ENCODE results near the gene KLHL17. TPM values are rescaled to one million over a fixed set of nuclear protein-coding genes. Genes with fewer than 3 reads are reported as not detected.

KLHL17 gene
- polyA plus RNA-seq, 1 experiment, result 14.7 TPM

DNA sequence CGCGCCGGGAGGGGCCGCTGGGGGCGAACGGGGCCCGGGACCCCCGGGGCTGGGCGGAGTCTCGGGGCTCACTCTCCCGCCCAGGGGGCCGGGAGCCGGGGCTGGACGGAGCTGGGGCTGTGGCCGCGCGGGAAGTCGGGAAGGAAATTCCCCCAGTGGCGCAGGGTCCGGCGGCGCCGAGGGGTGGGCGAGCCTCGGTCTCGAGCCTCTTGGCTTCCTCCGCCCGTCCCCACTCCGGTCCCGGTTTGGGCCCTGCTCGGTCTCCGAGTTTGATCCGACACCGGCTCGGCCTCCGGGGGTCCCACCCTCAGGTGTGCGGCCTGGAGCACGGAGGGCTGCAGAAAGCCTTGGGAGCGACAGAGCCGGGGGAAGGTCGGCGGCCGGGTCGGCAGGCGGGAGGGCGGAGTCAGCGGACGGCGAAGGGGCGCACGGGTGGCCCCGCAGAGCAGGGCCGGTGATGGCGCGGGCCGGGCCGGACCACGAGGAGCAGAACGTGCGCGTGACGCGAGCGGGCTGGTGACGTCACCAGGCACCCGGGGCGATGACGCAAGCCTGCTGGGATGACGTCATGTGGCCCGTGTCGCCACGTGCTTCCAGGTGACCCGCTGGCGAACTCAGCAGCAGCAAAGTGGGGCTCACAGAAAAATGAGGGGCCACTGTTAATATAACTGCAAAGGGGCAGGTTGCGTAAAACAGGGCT, 40.1 kb downstream of the KLHL17 start:
- DNase-seq (ENCODE audit: low read depth), result no peak
- TF ChIP-seq, protein P1, sequence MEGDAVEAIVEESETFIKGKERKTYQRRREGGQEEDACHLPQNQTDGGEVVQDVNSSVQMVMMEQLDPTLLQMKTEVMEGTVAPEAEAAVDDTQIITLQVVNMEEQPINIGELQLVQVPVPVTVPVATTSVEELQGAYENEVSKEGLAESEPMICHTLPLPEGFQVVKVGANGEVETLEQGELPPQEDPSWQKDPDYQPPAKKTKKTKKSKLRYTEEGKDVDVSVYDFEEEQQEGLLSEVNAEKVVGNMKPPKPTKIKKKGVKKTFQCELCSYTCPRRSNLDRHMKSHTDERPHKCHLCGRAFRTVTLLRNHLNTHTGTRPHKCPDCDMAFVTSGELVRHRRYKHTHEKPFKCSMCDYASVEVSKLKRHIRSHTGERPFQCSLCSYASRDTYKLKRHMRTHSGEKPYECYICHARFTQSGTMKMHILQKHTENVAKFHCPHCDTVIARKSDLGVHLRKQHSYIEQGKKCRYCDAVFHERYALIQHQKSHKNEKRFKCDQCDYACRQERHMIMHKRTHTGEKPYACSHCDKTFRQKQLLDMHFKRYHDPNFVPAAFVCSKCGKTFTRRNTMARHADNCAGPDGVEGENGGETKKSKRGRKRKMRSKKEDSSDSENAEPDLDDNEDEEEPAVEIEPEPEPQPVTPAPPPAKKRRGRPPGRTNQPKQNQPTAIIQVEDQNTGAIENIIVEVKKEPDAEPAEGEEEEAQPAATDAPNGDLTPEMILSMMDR (IDR thresholded peaks at IDR 0.05; ENCODE audit: insufficient read depth, low read depth, low read length), result no peak
- CTCF ChIA-PET, result interaction anchor here (0.6 to 4.4 kb wide), 11 partner anchors 10 to 241 kb away, joined by 3 to 45 read pairs (median 4); partner anchors contain the start of gene PERM1
- POLR2A ChIA-PET, result interaction anchor here (0.6 kb wide), 1 partner anchor 19 kb away, joined by 3 read pairs; no protein-coding TSS in a partner anchor
- Histone ChIP-seq H3K27me3 (ENCODE audit: control insufficient read depth, insufficient read depth, low read length) (no peaks in the 10 kb centered on the region), H3K36me3 (ENCODE audit: control insufficient read depth, insufficient read depth, low read length) (no peaks in the 10 kb centered on the region; the same call in none of the 2 replicates), H3K4me3 (ENCODE audit: low read depth, low read length) (peak overlapping the region; percentile 85)

DNA sequence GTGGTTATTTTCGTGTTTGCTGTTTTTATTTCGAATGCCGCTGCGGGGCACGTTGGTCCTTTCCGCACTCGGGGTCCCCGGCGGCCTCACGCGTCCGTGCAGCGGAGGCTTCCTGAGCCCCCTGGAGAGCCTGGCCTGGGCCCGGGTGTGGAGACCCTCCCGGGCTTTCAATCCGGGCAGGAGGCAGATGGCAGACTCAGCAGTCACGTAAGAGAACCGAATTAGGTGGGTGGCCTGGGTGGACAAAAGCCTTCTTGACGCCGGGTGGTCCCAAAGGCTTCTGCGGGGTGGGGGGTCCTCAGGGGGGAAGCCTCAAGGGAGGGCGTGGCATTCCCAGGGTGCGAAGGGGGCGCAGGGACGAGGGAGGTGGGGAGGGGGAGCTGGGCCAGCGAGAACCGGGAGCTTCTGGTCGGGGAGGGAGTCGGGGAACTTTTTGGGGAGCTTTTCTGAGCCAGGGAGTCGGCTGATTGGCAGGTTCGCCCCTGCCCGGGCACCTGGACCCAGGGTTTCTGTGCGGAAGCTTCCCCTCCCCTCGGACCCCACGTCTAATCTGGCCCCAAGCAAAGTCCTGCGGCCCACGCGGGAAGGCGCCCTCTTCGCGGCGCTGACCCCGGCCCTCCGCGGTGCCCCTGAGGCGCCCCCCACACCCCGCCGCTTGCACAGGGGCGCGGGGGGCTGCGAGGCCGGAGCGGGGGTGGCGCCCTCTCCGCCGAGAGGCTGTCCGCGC, 40.8 kb downstream of the KLHL17 start:
- peak overlapping the region; percentile 85 for H3K4me3 ChIP-seq (ENCODE audit: low read depth, low read length)
- POLR2A ChIA-PET, result no interaction called here
- DNase-seq (ENCODE audit: low read depth), result no peak
- no peaks in the 10 kb centered on the region; the same call in none of the 2 replicates for H3K36me3 ChIP-seq (ENCODE audit: control insufficient read depth, insufficient read depth, low read length)
- H3K27me3 ChIP-seq (ENCODE audit: control insufficient read depth, insufficient read depth, low read length), result no peaks in the 10 kb centered on the region
- TF ChIP-seq, protein P1 (IDR thresholded peaks at IDR 0.05; ENCODE audit: insufficient read depth, low read depth, low read length), result no peak
- CTCF ChIA-PET, result interaction anchor here (0.6 to 3.1 kb wide), 12 partner anchors 9 to 240 kb away, joined by 3 to 45 read pairs (median 8); partner anchors contain the start of genes AGRN and PERM1

DNA sequence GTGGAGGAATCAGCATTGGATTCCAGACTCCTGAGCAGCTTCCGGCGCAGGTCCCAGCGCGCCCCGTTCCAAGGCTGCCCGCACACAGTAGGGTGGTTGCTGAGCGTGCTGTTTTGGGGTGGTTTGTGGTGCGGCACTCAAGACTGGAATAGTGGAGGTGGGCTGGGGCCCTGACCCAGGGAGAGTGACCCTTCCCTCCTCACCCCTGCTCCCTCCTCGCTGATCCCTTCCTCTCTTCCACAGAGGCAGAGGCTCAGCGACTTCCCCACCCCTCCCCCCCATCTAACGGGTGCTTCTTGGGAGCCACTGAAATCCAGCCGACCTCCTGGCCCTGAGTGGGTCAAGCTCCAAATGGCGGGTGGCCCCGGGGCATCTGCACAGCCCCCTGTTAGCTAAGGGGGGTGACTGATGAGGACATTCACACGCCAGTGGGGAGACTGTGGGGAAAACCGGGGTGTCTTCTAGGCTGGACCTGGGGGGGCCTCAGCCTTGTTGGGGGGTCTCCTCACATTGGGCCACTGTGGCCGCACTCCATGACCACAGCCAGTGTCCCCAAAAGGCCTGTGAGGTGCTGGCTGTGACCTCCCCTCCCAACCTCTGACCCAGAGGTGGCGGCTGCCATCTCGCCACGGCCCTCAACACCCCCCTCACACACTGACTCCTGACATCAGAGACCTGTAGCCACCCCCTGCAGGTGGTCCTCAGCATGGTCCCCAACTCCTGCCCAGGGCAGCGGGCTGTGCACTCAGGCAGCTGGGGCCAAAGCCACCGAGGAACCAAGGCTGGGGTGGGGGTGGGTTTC, 43.4 kb downstream of the KLHL17 start:
- TF ChIP-seq, protein P1 (IDR thresholded peaks at IDR 0.05; ENCODE audit: insufficient read depth, low read depth, low read length), result no peak
- H3K36me3 ChIP-seq (ENCODE audit: control insufficient read depth, insufficient read depth, low read length), result no peaks in the 10 kb centered on the region; the same call in none of the 2 replicates
- H3K27me3 ChIP-seq (ENCODE audit: control insufficient read depth, insufficient read depth, low read length), result no peaks in the 10 kb centered on the region
- ChIA-PET CTCF (interaction anchor here (1.1 to 3.1 kb wide), 2 partner anchors 15 to 21 kb away, joined by 3 to 45 read pairs; partner anchors contain the start of gene PERM1), POLR2A (no interaction called here)
- H3K4me3 ChIP-seq (ENCODE audit: low read depth, low read length), result no peak overlapping the region
- no peak for DNase-seq (ENCODE audit: low read depth)

DNA sequence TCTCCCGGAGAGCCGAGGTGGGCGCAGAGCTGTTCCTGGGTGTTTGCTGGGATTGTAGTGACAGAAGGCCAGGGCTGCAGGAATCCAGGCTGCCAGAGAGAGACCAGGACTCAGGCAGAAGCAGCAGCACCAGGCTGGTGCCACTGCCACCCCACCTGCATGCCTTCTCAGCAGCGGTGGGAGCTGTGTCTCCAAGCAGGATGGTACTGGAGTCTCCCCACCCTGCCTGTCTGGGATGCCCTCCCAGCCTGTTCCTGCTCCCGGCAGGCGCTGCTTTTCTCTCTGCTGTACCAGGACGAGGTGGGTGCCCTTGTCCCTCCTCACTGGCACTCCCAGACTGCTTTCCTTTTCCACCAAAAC, 44.0 kb downstream of the KLHL17 start:
- Histone ChIP-seq H3K27me3 (ENCODE audit: control insufficient read depth, insufficient read depth, low read length) (no peaks in the 10 kb centered on the region), H3K36me3 (ENCODE audit: control insufficient read depth, insufficient read depth, low read length) (no peaks in the 10 kb centered on the region; the same call in none of the 2 replicates), H3K4me3 (ENCODE audit: low read depth, low read length) (no peak overlapping the region)
- no peak for DNase-seq (ENCODE audit: low read depth)
- ChIA-PET POLR2A (no interaction called here), CTCF (interaction anchor here (1.1 to 1.6 kb wide), 2 partner anchors 20 to 135 kb away, joined by 3 to 12 read pairs; no protein-coding TSS in a partner anchor)
- TF ChIP-seq, protein P1 (IDR thresholded peaks at IDR 0.05; ENCODE audit: insufficient read depth, low read depth, low read length), result no peak
